Gastrocnemius medialis (tissue), 4 donors: Measurements from ENCODE around the gene DENND5B.
"Not testable (repeated sequence)": the region's sequence is repeated elsewhere in the genome, so short reads cannot be mapped to it uniquely, and the experiment has no call there.

Experiments used
- CTCF ChIP-seq, 5 experiments: fragments of 450-650 bp in 3 of 5; fragments of 200-600 bp in 2 of 5; sonication (generic) in 2 of 5; IDR thresholded peaks in 4 of 5; conservative IDR thresholded peaks in 1 of 5; 1 replicate in 4 of 5; 2 replicates in 1 of 5; pipeline ENCODE4 v1.5.1; 2016 to 2019; ENCODE audit warnings: antibody characterized with exemption in 5 of 5, mild to moderate bottlenecking in 3 of 5, moderate library complexity in 3 of 5
- POLR2A ChIP-seq, 2 donors: fragments of 450-650 bp; IDR thresholded peaks; one replicate each; pipeline ENCODE4 v1.6.1; 2017; ENCODE audit warnings: antibody characterized with exemption in 2 of 2, mild to moderate bottlenecking in 2 of 2, moderate library complexity in 2 of 2

- not testable (repeated sequence) for TF ChIP-seq CTCF (IDR thresholded peaks at IDR 0.05 in 4 of 5, conservative IDR thresholded peaks at IDR 0.05 in 1 of 5); POLR2A (IDR thresholded peaks at IDR 0.05)
These were observed 21.4 kb downstream of the DENND5B start for GRCh38 chr12:31569517-31569916.
